Stimulated activated CD8-positive, alpha-beta memory T cell treated with anti-CD3 and anti-CD28 coated beads, Interleukin-15, amount 100 ng/mL, for 4 hours (primary cell): ENCODE measurements around the gene TBC1D3B.
A peak's percentile ranks its signal among the peaks of the same experiment; 100 is the strongest.
"Not testable (repeated sequence)": the region's sequence is repeated elsewhere in the genome, so short reads cannot be mapped to it uniquely, and the experiment has no call there.

Experiments
- DNase-seq, 2 donors: peaks; one replicate each; pipeline ENCODE4 v3.0.0-alpha.2; 2020; ENCODE audit warnings: low read depth in 2 of 2

The TBC1D3B gene

GRCh38 chr17:36201102-36201501 lies 24.7 kb upstream of the TBC1D3B start:
- not testable (repeated sequence) for DNase-seq

- DNase-seq = no peak
Measured at GRCh38 chr17:36198831-36199465, 22.5 kb upstream of the TBC1D3B start.

- no peak for DNase-seq
Measured at GRCh38 chr17:36197387-36197703, 20.9 kb upstream of the TBC1D3B start.

DNA sequence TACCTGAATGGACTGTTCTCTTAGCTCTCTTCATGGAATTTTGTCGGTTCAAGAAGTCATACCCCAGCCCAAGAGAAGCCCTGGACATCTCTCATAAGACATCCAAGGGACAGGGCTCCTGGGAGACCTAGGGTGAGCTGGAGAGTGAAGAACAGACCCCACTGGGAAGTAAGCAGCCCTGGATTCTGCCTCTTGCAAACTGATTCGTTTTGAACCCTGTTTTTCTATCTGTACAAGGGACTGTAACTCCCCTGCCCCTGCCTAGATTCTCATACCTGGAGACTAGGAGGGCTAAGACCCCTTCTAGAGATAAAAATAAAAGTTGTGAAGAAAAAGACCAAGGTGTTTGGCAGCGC lies 19.7 kb upstream of the TBC1D3B start:
- no peak for DNase-seq

- DNase-seq = no peak
Measured at GRCh38 chr17:36195434-36196130, 19.1 kb upstream of the TBC1D3B start.

GRCh38 chr17:36194832-36195433 lies 18.5 kb upstream of the TBC1D3B start:
- DNase-seq = not testable (repeated sequence)

DNA sequence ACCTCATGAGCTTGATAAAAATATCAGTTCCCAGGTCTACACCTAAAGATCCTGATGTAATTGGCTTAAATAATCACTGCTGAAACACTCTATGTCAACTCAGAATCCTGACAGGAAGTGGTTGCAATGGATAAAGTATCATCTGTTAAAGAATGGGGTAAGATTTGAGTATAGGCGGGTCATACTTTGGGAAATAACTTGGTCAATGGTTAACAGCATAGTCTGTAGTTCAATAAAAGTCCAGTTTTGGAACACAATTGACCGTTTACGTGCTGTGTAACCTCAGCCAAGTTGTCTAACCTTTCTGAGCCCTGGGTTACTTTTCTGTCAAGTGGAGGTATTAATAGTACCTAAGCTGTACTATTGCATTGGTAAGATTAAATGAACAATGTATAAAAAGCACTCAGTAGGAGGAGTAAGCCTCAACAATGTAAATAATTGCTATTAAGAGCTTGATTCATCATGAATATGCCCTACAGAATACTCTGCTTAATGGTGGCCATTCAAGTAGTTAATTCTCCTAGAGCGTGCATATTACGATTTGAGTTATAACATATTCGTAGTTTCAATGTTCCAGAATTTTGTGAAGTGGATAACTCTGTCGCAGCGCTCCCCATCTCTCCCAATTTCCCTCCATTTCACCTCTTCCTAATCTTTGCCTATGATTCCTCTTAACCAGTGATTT lies 17.9 kb upstream of the TBC1D3B start:
- DNase-seq = not testable (repeated sequence)

DNA sequence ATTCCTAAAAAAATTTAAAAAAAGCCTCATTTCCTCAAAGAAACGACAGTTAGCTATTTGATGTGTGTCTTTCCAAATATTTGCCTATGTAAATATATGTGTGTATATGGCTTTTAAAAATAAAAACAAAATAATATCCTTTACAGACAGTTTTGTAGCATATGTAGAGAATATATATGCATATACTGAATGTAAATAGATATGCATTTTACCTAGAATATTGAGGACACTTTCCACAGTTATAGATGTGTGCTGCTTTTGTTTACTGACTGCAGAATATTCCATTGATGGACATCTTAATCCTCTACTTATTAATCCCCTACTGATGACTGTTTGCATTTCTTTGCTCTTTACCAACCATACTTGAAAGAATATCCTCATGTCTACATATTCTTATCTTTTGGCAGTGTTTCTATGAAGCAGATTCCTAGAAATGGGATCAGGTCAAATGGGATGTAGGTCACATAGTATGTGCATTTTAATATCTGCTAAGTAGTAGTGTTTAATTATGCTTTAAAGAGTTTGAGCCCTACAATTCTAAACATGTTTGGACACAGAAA lies 16.9 kb upstream of the TBC1D3B start:
- no peak for DNase-seq

GRCh38 chr17:36190549-36191330 lies 14.3 kb upstream of the TBC1D3B start:
- not testable (repeated sequence) for DNase-seq

DNA sequence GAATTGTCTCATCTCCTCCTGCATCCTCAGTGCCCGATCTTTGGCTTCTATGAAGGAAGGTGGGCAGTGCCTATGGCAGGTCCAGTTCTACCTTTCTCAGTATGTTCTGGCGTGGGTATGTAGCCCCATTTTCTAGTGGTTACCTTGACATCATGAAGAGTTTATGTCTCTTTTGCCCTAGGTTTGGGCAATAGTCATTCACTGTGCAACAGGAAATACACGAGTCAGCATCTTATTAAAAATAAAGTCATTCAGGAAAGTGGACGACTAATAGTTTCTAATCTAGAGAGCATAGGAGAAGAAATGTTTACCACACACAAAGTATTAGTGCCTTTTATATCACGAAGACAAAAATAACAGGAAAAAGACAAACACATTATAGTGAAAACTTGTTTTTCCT lies 13.6 kb upstream of the TBC1D3B start:
- not testable (repeated sequence) for DNase-seq

- DNase-seq = peak in 1 of 2 donors; percentile 48
Measured at GRCh38 chr17:36188891-36189306, 12.5 kb upstream of the TBC1D3B start.

DNA sequence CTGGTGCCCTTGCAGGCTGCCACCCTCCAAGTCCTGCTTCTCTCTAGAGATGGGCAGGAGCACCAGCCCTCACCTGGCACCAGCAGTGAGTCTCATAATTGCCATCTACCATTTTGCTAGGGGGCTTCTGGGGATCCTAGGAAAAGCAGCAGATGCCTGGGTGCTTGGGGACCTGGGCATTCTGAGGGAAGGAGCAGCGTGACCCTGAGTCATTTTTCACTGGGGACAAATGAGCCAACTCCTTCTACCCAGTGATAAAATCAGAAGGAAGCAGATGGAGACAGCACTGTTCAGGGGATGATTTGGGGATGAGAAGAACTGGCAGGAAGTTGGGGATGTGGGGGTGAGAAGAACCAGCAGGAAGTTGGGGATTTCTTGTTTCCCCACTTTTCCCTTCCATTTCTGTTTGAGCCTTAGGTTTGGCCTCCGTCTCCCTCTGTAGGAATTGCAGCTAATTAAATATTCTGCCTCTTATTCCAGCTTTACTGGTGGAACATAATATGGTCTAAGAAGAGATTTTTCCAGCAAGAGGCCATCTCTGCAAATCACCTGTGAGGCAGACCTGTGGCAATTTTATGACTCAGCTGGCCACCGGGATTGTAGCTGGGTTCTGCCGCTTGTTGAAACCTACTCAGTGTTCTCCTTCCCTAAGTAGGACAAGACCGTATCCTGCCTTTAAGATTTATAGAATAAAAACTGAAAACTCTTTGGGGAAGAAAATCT lies 11.7 kb upstream of the TBC1D3B start:
- not testable (repeated sequence) for DNase-seq

- not testable (repeated sequence) for DNase-seq
Measured at GRCh38 chr17:36186810-36187763, 10.7 kb upstream of the TBC1D3B start.

DNA sequence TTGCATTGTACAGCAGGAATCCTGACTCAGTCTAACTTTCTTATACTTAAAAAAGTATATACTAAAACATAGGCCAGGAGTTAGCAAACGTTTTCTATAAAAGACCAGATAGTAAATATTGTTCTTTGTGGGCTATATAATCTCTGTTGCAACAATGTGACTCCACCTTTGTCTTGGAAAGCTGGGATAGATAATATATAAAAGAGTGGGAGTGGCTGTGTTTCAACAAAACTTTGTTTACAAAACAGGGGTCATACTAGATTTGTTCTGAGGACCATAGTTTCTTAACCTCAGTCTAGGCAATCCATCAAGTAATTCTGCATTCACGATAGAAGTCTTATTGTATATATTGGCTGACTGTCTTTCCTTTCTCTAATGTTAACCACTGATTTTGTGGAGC lies 9.0 kb upstream of the TBC1D3B start:
- no peak for DNase-seq

DNA sequence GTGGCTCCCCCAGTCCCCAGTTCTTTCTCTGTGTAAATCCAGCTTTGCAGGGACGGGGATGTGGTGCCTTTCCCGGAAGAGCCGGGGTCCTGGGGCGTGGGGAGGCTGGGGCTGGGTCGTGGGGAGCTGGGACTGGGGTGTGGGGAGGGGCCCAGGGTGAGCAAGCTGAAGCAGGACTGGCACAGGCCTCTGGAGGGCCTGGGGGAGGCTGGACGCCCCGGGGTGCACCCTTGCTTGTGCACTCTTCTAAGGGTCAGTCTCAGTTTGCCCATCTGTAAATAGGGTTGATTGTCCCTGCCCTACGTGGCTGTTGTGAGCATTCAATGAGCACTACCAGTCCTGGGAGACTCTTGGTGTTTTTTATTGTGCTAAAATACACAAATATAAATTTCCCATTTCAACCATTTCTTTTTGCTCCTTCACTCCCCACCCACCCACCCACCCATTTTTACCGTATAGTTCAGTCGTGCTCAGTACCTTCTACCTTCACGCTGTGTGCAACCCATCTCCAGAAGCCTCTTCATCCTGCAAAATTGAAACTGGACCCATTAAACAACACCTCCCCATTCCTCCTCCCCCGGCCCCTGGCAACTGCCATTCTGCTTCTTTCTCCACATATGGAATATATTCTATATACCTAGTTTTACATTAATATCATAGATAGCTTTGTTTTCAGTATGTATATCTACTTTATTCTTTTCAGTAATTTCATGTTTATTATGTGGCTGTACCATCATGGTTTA lies 7.8 kb upstream of the TBC1D3B start:
- DNase-seq = no peak

- DNase-seq = no peak
Measured at GRCh38 chr17:36183001-36183971, 6.8 kb upstream of the TBC1D3B start.

GRCh38 chr17:36182176-36183000 lies 6.0 kb upstream of the TBC1D3B start:
- DNase-seq = no peak
